GM19240 (cell line): Measurements from ENCODE around the gene STARD9.

Experiments used
- DNase-seq: peaks from one replicate; pipeline ENCODE4 v3.0.0; 2011; ENCODE audit warnings: low spot score; ENCODE audit not compliant: insufficient read length

STARD9 gene

GRCh38 chr15:42623951-42624350 is 48.5 kb downstream of the STARD9 start:
- no peak for DNase-seq

- no peak for DNase-seq
These were observed 52.1 kb downstream of the STARD9 start for GRCh38 chr15:42627485-42627884.

GRCh38 chr15:42628761-42629160 is 53.4 kb downstream of the STARD9 start:
- DNase-seq = no peak

GRCh38 chr15:42632105-42632675 is 56.8 kb downstream of the STARD9 start:
- no peak for DNase-seq

GRCh38 chr15:42640109-42640508 is 64.7 kb downstream of the STARD9 start:
- no peak for DNase-seq

GRCh38 chr15:42650208-42651066 is 75.0 kb downstream of the STARD9 start:
- peak; percentile 45 for DNase-seq

GRCh38 chr15:42665827-42666226 is 90.4 kb downstream of the STARD9 start:
- no peak for DNase-seq

- DNase-seq = no peak
These were observed 92.4 kb downstream of the STARD9 start for GRCh38 chr15:42667855-42668254.

GRCh38 chr15:42670451-42670850 is 95.0 kb downstream of the STARD9 start:
- no peak for DNase-seq

GRCh38 chr15:42672444-42672843 is 97.0 kb downstream of the STARD9 start:
- DNase-seq = no peak

- no peak for DNase-seq
These were observed 99.1 kb downstream of the STARD9 start for GRCh38 chr15:42674472-42674871.

GRCh38 chr15:42675021-42675420 is 99.6 kb downstream of the STARD9 start:
- DNase-seq = no peak

- DNase-seq = no peak
These were observed 104.1 kb downstream of the STARD9 start for GRCh38 chr15:42679285-42680141.

- peak; percentile 23 for DNase-seq
These were observed 104.7 kb downstream of the STARD9 start for GRCh38 chr15:42680142-42680482.

- DNase-seq = no peak
These were observed 105.7 kb downstream of the STARD9 start for GRCh38 chr15:42681119-42681518.

GRCh38 chr15:42686281-42686680 is 110.9 kb downstream of the STARD9 start:
- no peak for DNase-seq

GRCh38 chr15:42687740-42688139 is 112.3 kb downstream of the STARD9 start:
- DNase-seq = no peak

GRCh38 chr15:42688301-42688700 is 112.9 kb downstream of the STARD9 start:
- DNase-seq = no peak

GRCh38 chr15:42691308-42691707 is 115.9 kb downstream of the STARD9 start:
- no peak for DNase-seq

- DNase-seq = no peak
These were observed 116.4 kb downstream of the STARD9 start for GRCh38 chr15:42691770-42692169.

- no peak for DNase-seq
These were observed 117.1 kb downstream of the STARD9 start for GRCh38 chr15:42692536-42692935.

GRCh38 chr15:42692997-42693396 is 117.6 kb downstream of the STARD9 start:
- no peak for DNase-seq
